CD14-positive monocyte (primary cell): ENCODE results near the gene FAM110A. TPM values are rescaled to one million over a fixed set of nuclear protein-coding genes. Genes with fewer than 3 reads are reported as not detected.

Experiments used
- DNase-seq, 3 donors: peaks; one replicate each; pipeline ENCODE4 v3.0.0-alpha.2; 2011 to 2022
- H2AFZ ChIP-seq: 2 replicates; pipeline ENCODE4 v1.6.0; 2012; ENCODE audit warnings: mild to moderate bottlenecking, low read depth, low read length, inconsistent platforms; ENCODE audit not compliant: insufficient read depth, poor library complexity, severe bottlenecking
- H3K27ac ChIP-seq, 2 donors: 1 replicate in 1 of 2; 2 replicates in 1 of 2; pipeline ENCODE4 v1.5.1; 2012 to 2013; ENCODE audit warnings: low read length in 2 of 2, control low read depth in 1 of 2, inconsistent platforms in 1 of 2, low read depth in 1 of 2, mild to moderate bottlenecking in 1 of 2
- H3K27me3 ChIP-seq, 2 donors: one replicate each; pipeline versions ENCODE4 v1.6.0 to v1.6.1; 2011 to 2013; ENCODE audit warnings: low read length in 2 of 2; ENCODE audit not compliant: control insufficient read depth in 2 of 2, insufficient read depth in 2 of 2
- H3K36me3 ChIP-seq, 2 donors: replicated peaks in 1 of 2; 1 replicate in 1 of 2; 2 replicates in 1 of 2; pipeline versions ENCODE4 v1.5.1 to v1.6.1; 2012 to 2013; ENCODE audit warnings: low read length in 2 of 2, control low read depth in 1 of 2, inconsistent platforms in 1 of 2, mild to moderate bottlenecking in 1 of 2; ENCODE audit not compliant: insufficient read depth in 2 of 2, control insufficient read depth in 1 of 2
- H3K4me1 ChIP-seq, 2 donors: 1 replicate in 1 of 2; 2 replicates in 1 of 2; pipeline versions ENCODE4 v1.5.1 to v1.6.1; 2012 to 2013; ENCODE audit warnings: low read length in 2 of 2, control low read depth in 1 of 2, inconsistent platforms in 1 of 2, mild to moderate bottlenecking in 1 of 2, moderate library complexity in 1 of 2; ENCODE audit not compliant: insufficient read depth in 2 of 2, control insufficient read depth in 1 of 2
- H3K4me2 ChIP-seq: replicated peaks from 2 replicates; pipeline ENCODE3; 2012; ENCODE audit warnings: low read length, moderate library complexity, mild to moderate bottlenecking; ENCODE audit not compliant: poor library complexity, severe bottlenecking; ENCODE audit errors: extremely low read depth
- H3K4me3 ChIP-seq, 3 experiments: fragments of 200-600 bp in 1 of 3; sonication (generic) in 1 of 3; replicated peaks in 1 of 3; 1 replicate in 2 of 3; 2 replicates in 1 of 3; pipeline ENCODE4 v1.5.1; 2011 to 2013; ENCODE audit warnings: low read length in 3 of 3, mild to moderate bottlenecking in 3 of 3, control low read depth in 2 of 3, low read depth in 2 of 3, inconsistent platforms in 1 of 3, moderate library complexity in 1 of 3
- H3K79me2 ChIP-seq: 2 replicates; pipeline ENCODE4 v1.6.0; 2012; ENCODE audit warnings: mild to moderate bottlenecking, control low read depth, inconsistent platforms, low read length, moderate library complexity; ENCODE audit not compliant: insufficient read depth
- H3K9ac ChIP-seq: 2 replicates; pipeline ENCODE4 v1.6.0; 2017; ENCODE audit warnings: low read length, mild to moderate bottlenecking; ENCODE audit not compliant: insufficient read depth, poor library complexity, severe bottlenecking
- H3K9me3 ChIP-seq, 2 donors: replicated peaks in 1 of 2; 1 replicate in 1 of 2; 2 replicates in 1 of 2; pipeline versions ENCODE4 v1.5.1 to v1.6.1; 2012 to 2013; ENCODE audit warnings: low read length in 2 of 2, control low read depth in 1 of 2; ENCODE audit not compliant: control insufficient read depth in 1 of 2, insufficient read depth in 1 of 2
- H4K20me1 ChIP-seq: 2 replicates; pipeline ENCODE4 v1.6.0; 2012; ENCODE audit warnings: mild to moderate bottlenecking, low read length, control low read depth, moderate library complexity; ENCODE audit not compliant: insufficient read depth
- H3K27ac Mint-ChIP-seq, 7 donors: one replicate each; pipeline ENCODE4 v1.8.0; 2020; ENCODE audit warnings: mild to moderate bottlenecking in 7 of 7, mixed read lengths in 7 of 7, moderate library complexity in 6 of 7, inconsistent platforms in 2 of 7
- H3K27me3 Mint-ChIP-seq, 3 donors: one replicate each; pipeline ENCODE4 v1.8.0; 2021 to 2022; ENCODE audit warnings: low read depth in 3 of 3, mild to moderate bottlenecking in 3 of 3, mixed read lengths in 3 of 3, moderate library complexity in 3 of 3, inconsistent platforms in 1 of 3
- H3K36me3 Mint-ChIP-seq, 2 donors: one replicate each; pipeline ENCODE4 v1.8.0; 2020; ENCODE audit warnings: mixed read lengths in 2 of 2, inconsistent platforms in 1 of 2, mild to moderate bottlenecking in 1 of 2
- H3K4me1 Mint-ChIP-seq: one replicate; pipeline ENCODE4 v1.8.0; 2020; ENCODE audit warnings: mild to moderate bottlenecking, mixed read lengths
- H3K4me3 Mint-ChIP-seq, 2 donors: one replicate each; pipeline ENCODE4 v1.8.0; 2020; ENCODE audit warnings: mild to moderate bottlenecking in 2 of 2, mixed read lengths in 2 of 2, moderate library complexity in 1 of 2
- H3K9me3 Mint-ChIP-seq, 7 donors: one replicate each; pipeline ENCODE4 v1.8.0; 2020 to 2022; ENCODE audit warnings: mixed read lengths in 7 of 7, mild to moderate bottlenecking in 6 of 7, moderate library complexity in 6 of 7, inconsistent platforms in 2 of 7
- WGBS: methylation state at CpG from one replicate; pipeline ENCODE4 v1.1.5; 2013; ENCODE audit warnings: missing lambda C conversion rate; ENCODE audit not compliant: insufficient coverage; 5-methylcytosine and 5-hydroxymethylcytosine counted together
- intact Hi-C, 2 donors: fragments of 100-400 bp; cut with micrococcal nuclease; formaldehyde crosslinking; loops; one replicate each; pipeline versions ENCODE4 v1.15.0 to v1.15.1; 2023
- polyA plus RNA-seq, 3 donors: library from polyadenylated mRNA; depleted of rRNA in 1 of 3; unstranded in 2 of 3; stranded (reverse) in 1 of 3; fragments of 300-500 nt in 2 of 3; fragments of >200 nt in 1 of 3; fragmentation: Illumina TruSeq in 2 of 3; gene quantifications; 1 replicate in 2 of 3; 2 replicates in 1 of 3; pipeline ENCODE4 v1.2.3, GENCODE V29; 2012 to 2021
- TF ChIP-seq, protein P1 (sequence below): fragments of 200-600 bp; IDR thresholded peaks from one replicate; pipeline ENCODE4 v1.8.0; 2022; ENCODE audit warnings: antibody characterized with exemption, mild to moderate bottlenecking

The FAM110A gene
- polyA plus RNA-seq, 3 donors = 13.8 to 43.2 (median 27.8) TPM

GRCh38 chr20:870758-871157, 37.2 kb downstream of the FAM110A start:
- Histone ChIP-seq H3K9ac (no peak overlapping the region), H4K20me1 (no peaks in the 10 kb centered on the region), H3K4me2 (no peak overlapping the region), H3K27me3 (no peaks in the 10 kb centered on the region), H3K4me1 (no peaks in the 10 kb centered on the region), H3K79me2 (no peaks in the 10 kb centered on the region), H3K27ac (no peak overlapping the region), H3K4me3 (no peak overlapping the region), H3K9me3 (no peaks in the 10 kb centered on the region), H3K36me3 (no peaks in the 10 kb centered on the region), H2AFZ (no peak overlapping the region)
- no peak for DNase-seq
- H3K4me3 Mint-ChIP-seq = no peak overlapping the region
- peaks cover 0 to 4% (median 0%) of the 10 kb centered on the region in 7 donors for H3K9me3 Mint-ChIP-seq
- H3K36me3 Mint-ChIP-seq = no peaks in the 10 kb centered on the region
- intact Hi-C loops = no loop called here
- WGBS = no CpG with 5 or more reads among the region's 3 CpGs
- TF ChIP-seq, protein P1, sequence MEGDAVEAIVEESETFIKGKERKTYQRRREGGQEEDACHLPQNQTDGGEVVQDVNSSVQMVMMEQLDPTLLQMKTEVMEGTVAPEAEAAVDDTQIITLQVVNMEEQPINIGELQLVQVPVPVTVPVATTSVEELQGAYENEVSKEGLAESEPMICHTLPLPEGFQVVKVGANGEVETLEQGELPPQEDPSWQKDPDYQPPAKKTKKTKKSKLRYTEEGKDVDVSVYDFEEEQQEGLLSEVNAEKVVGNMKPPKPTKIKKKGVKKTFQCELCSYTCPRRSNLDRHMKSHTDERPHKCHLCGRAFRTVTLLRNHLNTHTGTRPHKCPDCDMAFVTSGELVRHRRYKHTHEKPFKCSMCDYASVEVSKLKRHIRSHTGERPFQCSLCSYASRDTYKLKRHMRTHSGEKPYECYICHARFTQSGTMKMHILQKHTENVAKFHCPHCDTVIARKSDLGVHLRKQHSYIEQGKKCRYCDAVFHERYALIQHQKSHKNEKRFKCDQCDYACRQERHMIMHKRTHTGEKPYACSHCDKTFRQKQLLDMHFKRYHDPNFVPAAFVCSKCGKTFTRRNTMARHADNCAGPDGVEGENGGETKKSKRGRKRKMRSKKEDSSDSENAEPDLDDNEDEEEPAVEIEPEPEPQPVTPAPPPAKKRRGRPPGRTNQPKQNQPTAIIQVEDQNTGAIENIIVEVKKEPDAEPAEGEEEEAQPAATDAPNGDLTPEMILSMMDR = no peak
- H3K27ac Mint-ChIP-seq = no peak overlapping the region
- peaks cover 6% of the 10 kb centered on the region for H3K4me1 Mint-ChIP-seq
- peaks cover 4 to 9% (median 5%) of the 10 kb centered on the region in 3 donors for H3K27me3 Mint-ChIP-seq

GRCh38 chr20:871436-871835, 37.9 kb downstream of the FAM110A start:
- Mint-ChIP-seq H3K9me3 (no peaks in the 10 kb centered on the region), H3K4me3 (no peak overlapping the region), H3K4me1 (no peaks in the 10 kb centered on the region), H3K27me3 (peaks cover 4 to 9% (median 5%) of the 10 kb centered on the region in 3 donors), H3K36me3 (no peaks in the 10 kb centered on the region), H3K27ac (no peak overlapping the region)
- Histone ChIP-seq H3K4me1 (no peaks in the 10 kb centered on the region), H4K20me1 (no peaks in the 10 kb centered on the region), H3K27me3 (no peaks in the 10 kb centered on the region), H2AFZ (no peak overlapping the region), H3K9me3 (no peaks in the 10 kb centered on the region), H3K36me3 (no peaks in the 10 kb centered on the region), H3K4me2 (no peak overlapping the region), H3K9ac (no peak overlapping the region), H3K4me3 (no peak overlapping the region), H3K79me2 (no peaks in the 10 kb centered on the region), H3K27ac (no peak overlapping the region)
- DNase-seq = no peak
- TF ChIP-seq, protein P1 = no peak
- intact Hi-C loops = no loop called here
